HG03095 (cell line): Measurements from ENCODE around the gene TBCD.

Source experiments
- ATAC-seq: cut with Tn5 transposase; IDR thresholded peaks from one replicate; pipeline ENCODE4 v1.9.1; 2021; ENCODE audit warnings: moderate library complexity; ENCODE audit not compliant: unreplicated experiment

TBCD gene

DNA sequence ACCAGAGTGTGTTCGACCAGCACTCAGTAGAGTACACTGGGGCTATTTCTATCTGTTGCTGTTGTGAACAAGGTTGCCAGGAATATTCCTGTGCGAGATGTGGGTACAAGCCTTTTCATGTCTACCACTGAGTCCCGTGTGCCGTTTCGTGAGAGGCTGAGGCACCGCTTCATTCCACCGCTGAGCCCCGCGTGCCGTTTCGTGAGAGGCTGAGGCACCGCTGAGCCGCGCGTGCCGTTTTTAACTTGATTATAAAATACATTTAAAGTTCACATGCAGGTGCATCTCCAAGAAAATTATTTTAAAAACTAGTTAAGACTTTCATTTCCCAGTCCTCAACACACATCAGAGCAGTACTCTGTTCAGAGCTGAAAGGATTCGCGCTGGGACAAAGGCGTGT lies 166.6 kb downstream of the TBCD start:
- no peak for ATAC-seq

GRCh38 chr17:82920150-82920549 lies 168.3 kb downstream of the TBCD start:
- ATAC-seq: no peak

GRCh38 chr17:82920715-82921114 lies 168.8 kb downstream of the TBCD start:
- ATAC-seq: no peak

DNA sequence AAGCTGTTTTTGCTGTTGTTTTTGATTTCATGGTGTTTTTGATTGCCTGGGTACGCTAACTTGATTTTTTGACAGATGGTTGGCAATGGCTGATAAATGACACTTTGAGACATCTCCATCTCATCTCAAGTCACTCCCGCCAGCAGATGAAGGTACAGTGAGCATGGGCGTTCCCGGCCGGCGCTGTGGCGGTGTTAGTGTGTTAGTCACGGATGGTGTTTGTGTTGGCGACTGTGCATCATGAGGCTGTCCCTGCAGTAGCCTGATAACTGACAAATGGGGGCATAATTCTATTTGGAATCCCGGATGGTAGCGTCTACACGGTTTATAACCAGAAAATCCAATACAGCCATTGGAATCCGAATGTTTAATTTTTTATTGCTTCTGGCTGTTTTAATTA lies 169.6 kb downstream of the TBCD start:
- no peak for ATAC-seq

DNA sequence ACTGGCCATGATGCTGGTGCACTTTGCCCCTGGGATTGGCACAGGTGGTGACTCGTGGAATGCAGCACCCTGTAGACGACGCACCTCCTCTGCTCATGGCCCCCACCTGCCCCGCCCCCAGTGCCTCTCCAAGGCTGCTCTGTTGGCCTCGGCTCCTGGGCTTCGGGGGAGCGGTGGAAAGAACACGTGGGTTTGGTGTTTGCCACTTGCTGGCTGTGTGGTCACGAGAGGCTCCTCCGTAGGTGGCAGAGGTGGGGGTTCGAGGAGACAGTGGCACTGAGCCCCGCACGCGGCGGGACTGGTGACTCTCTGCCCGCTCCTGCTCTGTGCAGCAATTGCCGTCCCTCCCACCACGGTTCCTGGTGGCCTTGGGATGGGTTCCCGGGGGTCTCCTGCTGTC lies 170.8 kb downstream of the TBCD start:
- no peak for ATAC-seq

- ATAC-seq: no peak
These were observed 171.7 kb downstream of the TBCD start for GRCh38 chr17:82923366-82924113.

DNA sequence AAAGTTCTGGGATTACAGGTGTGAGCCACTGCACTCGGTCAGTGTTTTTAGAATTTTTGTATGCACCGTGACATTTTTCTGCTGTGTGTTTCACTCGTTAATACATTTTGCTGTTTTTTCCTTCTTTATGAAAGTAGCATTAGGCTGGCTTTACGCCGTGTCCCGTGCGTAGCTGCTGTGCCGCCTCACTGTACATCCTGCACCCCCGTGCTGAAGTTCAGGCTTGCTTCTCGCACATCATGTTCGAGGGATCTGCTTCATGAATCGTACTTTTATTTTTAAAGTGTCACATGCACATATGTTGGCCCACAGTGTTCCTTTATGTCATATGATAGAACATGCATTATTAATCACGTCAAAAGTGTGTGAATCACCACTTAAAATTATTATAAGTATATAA lies 172.3 kb downstream of the TBCD start:
- ATAC-seq: no peak

- no peak for ATAC-seq
These were observed 172.9 kb downstream of the TBCD start for GRCh38 chr17:82924812-82925211.

DNA sequence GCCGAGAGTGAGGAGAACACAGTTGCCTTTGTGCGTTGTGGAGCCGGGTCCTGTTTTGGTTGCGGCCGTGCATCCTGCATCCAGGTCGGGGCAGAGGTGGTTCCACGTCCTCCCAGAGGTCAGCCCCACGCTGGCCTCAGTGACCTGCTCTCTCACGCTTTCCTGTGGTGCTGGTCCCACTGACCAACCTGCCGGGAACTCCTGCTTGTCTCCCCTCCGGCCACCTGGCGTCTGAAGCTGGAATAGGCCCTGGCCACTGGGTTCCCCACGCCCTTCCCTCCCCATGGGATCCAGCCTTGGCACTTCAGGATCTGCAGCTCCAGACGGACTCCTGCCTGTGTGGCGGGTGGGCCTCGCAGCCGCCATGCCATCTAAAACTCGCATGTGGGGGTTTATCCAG lies 173.5 kb downstream of the TBCD start:
- ATAC-seq: no peak

- ATAC-seq: no peak
These were observed 174.2 kb downstream of the TBCD start for GRCh38 chr17:82926081-82926480.

DNA sequence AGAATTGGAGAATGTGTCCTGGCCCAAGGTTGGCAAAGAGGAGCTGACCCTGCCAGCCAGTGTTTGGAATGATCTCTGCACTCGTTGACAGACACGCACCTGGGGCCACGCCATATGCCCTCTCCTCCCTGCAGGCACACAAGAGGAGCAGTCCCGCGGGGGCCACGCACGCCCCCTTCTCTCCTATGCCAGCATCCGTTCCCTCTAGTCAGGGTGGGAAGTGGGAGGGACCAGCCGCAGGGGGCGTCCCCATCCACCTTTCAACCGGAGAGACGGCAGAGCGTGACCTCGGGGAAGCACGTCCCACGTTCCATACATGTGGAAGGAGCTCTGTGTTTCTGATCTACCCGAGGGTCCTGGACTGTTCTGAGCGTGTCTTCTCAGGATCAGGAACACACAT lies 174.9 kb downstream of the TBCD start:
- ATAC-seq: no peak

GRCh38 chr17:82927311-82927660 lies 175.4 kb downstream of the TBCD start:
- ATAC-seq: no peak

- no peak for ATAC-seq
These were observed 176.1 kb downstream of the TBCD start for GRCh38 chr17:82927661-82928601.

DNA sequence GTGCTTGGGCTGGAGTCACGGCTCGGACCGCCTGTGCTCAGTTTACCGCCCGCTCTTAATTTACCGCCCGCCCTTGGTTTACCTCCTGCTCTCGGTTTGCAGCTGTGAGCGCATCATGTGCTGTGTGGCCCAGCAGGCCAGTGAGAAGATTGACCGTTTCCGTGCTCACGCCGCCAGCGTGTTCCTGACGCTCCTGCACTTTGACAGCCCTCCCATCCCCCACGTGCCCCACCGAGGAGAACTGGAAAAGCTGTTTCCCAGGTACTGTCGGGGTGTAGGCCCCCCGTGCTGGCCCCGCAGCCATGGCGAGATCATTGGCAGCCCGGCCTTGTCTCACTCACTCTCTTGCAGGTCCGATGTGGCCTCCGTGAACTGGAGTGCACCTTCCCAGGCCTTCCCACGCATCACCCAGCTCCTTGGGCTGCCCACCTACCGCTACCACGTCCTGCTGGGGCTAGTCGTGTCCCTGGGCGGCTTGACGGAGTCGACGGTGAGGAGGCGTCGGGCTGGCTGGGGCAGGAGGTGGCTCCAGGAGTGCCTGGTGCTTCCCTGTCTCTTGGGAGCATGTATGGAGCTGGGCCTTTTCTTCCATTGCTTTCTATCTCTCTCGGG lies 177.3 kb downstream of the TBCD start:
- no peak for ATAC-seq

- ATAC-seq: no peak
These were observed 177.8 kb downstream of the TBCD start for GRCh38 chr17:82929676-82930042.

DNA sequence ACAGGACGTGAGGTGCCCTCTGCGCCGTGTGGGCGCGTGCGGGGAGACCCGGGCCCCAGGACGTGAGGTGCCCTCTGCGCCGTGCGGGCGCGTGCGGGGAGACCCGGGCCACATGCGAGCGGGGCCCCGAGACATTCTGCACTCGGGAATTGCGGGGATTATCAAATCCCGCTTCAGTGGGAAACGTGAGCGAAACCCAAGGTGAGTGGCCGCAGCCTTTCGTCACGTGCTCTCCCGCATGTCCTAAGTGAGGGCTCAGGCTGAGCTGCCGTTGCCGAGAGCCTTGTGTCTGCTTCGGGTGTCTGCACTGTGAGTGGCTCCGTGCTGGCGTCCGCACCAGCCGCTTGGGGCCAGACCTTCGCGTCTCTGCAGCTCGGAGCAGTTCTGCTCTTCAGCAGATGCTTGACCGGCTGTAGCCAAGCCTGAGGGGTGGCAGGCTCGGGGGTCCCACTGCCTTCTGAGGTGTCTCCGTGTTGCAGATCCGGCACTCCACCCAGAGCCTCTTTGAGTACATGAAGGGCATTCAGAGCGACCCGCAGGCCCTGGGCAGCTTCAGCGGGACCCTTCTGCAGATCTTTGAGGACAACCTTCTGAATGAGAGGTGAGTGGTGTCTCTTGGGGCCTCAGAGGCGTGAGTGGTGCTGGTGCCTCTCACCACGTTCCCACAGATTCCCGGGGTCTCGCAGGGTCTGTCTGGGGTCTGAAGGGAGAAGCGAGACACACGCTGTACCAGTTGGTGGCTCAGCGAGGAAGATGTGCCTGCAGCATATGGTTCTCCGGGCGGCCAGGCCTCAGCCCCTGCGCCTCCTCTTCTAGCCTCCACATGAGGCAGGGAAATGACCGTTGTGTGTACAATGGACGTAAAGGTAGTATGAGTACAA lies 178.4 kb downstream of the TBCD start:
- ATAC-seq: no peak

DNA sequence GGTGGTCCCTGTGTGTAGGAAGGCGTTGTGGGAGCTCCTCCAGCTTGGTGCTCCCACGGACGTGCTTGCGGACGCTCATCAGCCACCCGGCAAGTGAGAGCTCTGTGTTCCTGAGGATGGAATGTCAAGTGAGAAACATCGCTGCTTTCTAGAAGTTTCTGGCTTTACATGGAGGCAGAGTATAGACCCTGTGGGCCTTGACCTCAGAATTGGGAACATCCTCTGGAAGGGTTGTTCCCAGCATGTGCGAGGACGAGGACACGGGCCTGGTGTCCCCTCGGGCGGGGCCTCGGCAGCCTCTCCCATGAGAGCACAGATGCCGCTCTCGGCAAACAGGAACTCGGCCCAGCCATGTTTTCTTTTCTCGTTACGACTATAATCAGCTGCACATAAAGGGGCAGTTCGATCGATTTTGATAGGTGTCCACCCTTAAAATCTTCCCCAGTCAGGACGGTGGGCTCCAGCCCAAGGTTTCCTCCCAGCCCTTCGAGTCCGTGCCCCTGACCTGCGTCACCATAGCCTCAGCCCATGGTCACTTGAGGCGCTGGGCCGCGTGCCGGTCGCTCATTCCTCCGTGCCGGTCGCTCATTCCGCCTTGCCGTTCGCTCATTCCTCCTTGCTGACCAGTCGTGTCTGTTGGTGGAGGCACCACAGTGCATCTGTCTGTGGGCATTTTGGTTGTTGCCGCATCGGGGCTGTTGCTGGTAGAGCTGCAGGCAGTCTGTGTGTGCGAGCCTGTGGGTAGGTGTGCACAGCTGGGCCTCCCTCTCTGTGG lies 179.2 kb downstream of the TBCD start:
- no peak for ATAC-seq

GRCh38 chr17:82931699-82932517 lies 180.0 kb downstream of the TBCD start:
- ATAC-seq: no peak
